Activated effector memory CD4-positive, alpha-beta T cell treated with Interleukin-2 at 50 U/mL for 16 hours (primary cell): ENCODE data around the gene CARNS1.

ENCODE experiments used
- DNase-seq: peaks from one replicate; pipeline ENCODE4 v3.0.0-alpha.2; 2020

The CARNS1 gene

DNA sequence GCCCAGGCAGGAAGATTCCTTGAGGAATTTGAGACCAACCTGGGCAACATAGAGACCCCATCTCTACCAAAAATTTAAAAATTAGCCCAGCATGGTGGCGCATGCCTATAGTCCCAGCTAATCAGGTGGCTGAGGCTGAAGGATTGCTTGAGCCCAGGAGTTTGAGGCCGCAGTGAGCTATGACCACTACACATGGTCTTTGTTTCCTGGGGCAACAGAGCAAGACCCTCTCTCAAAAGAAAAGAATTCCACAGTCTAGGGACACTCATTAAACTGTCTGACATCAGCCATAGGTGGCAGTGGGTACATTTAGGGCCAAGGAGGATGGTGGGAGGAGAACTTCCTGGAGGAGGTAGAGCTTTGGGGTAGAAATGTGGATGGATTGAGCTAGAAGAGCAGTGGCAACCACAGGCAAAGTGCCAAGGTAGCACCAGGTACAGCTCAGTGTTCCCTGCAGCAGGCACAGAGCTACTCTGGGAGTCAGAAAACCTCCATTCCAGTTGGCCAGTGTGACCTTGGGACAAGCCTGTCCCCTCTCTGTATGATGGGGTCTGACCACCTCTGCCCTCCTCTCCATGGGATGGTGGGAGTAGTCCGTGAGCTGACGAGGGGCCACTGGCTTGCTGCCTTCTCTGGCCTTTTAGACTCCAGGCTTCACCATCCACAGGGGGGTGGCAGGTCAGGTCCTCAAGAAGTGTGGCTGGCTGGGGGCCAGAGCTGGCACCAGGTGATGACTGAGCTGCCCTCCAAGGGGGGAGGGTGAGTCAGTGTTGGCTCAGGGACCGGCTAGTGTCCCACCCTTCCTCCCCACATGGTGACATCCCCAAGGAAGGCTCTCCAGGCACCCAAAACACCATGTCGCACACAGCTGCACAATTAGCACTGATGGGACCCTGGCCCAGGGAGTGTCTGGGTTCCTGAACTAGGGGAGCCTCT, 38.3 kb upstream of the CARNS1 start:
- DNase-seq = no peak

- no peak for DNase-seq
Observed at GRCh38 chr11:67378544-67378943, 36.9 kb upstream of the CARNS1 start.

- no peak for DNase-seq
Observed at GRCh38 chr11:67379061-67380058, 36.1 kb upstream of the CARNS1 start.

DNA sequence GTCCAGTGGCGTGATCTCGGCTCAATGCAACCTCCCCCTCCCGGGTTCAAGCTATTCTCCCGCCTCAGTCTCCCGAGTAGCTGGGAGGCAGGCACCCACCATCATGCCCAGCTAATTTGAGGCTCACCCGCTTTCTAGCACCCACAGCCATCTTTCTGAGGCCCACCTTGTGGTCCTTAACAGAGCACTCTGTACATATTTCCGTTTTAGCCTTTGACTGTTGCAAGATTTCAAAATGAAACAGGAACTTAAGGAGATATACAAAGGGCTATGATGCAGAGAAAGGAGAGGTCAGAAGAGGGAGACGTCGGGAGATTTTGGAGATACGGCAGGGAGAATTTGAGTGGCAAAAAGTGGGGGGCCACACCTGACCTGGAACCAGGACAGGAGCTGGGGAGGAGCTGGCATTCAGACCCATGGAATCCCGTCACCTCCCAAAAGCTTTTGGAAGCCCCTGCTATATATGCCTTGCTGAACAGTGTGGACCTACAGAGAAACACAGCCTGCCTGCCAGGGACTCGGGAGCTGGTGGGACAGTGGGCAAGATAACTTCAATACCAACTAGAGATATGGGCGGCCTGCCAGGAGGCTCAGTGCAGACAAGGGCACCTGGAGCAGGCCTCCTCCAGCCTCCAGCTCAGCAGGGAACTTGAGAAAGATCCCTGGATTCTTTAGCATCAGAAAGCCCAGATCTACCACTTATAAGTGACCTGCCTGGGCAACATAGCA, 34.1 kb upstream of the CARNS1 start:
- no peak for DNase-seq

DNA sequence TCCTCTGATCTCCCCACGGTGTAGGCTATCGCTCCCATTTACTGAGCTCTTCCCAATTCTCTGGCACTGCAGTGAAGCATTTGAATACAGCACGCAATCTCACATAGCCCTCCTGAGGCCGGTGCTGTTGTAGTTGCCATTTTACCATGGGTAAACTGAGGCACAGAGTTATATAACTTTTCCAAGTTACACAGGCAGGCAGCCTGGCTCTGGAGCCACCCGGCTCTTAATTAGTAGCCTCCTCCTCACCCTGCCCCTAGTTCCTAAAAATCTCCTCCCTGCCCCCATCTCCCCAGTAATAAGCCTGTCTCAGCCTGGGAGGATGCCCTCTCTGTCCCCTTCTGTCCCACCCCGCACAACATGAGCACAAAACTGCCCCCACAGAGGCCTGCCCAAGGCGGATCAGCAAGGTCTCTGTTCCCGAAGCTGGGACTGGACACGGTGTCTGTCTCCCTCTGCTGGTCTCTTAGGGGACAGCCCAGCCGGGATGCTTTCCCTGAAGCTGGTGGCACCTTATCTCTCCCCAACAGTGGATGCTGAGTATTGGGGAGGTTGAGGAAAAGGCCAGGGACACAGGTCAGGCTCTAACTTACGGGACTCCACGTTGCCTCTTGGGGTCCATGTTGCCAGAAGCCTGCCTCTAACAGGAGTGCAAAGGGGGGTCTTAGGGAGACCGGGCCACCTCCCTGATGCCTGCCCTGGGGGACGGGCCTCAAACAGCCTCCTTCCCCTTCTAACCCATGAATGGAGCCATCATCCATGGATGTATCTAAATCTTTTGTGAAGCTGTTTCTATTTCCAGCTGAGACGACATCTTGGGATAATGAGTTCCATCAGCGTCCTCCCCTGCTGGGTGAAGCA, 33.0 kb upstream of the CARNS1 start:
- peak; percentile 74 for DNase-seq

GRCh38 chr11:67384851-67385366, 30.6 kb upstream of the CARNS1 start:
- DNase-seq = no peak

- DNase-seq = no peak
Observed at GRCh38 chr11:67387069-67387468, 28.4 kb upstream of the CARNS1 start.

GRCh38 chr11:67387518-67387917, 28.0 kb upstream of the CARNS1 start:
- DNase-seq = no peak

DNA sequence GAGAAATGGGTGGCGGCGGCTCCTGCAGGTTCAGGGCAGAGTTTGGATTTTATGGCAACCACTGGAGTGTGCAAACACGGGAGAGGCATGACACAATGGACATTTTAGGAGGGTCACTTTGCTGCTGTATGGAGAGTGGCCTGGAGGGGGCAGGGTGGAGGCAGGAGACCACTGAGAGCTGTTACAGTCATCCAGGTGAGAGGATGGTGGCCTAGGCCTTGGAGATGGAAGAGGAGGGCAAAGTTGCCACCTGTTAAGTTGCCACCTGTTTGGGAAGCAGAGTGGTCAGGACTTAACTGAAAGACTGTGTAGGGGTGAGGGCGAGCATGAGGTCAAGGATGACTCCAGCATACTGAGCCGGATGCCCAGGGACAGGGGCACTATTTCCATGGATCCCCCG, 26.0 kb upstream of the CARNS1 start:
- DNase-seq = no peak

DNA sequence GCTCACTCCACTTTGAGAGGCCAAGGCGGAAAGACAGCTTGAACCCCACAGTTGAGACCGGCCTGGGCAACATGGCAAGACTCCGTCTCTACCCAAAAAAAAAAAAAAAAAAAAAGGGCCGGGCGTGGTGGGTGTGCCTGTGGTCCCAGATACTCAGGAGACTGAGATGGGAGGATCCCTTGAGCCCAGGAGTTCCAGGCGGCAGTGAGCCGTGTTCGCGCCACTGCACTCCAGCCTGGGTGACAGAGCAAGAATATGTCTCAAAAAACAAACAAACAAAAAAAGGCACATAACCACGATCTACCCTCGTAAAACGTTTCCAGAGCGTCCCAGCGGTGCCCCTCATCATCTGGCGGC, 24.6 kb upstream of the CARNS1 start:
- DNase-seq = no peak

DNA sequence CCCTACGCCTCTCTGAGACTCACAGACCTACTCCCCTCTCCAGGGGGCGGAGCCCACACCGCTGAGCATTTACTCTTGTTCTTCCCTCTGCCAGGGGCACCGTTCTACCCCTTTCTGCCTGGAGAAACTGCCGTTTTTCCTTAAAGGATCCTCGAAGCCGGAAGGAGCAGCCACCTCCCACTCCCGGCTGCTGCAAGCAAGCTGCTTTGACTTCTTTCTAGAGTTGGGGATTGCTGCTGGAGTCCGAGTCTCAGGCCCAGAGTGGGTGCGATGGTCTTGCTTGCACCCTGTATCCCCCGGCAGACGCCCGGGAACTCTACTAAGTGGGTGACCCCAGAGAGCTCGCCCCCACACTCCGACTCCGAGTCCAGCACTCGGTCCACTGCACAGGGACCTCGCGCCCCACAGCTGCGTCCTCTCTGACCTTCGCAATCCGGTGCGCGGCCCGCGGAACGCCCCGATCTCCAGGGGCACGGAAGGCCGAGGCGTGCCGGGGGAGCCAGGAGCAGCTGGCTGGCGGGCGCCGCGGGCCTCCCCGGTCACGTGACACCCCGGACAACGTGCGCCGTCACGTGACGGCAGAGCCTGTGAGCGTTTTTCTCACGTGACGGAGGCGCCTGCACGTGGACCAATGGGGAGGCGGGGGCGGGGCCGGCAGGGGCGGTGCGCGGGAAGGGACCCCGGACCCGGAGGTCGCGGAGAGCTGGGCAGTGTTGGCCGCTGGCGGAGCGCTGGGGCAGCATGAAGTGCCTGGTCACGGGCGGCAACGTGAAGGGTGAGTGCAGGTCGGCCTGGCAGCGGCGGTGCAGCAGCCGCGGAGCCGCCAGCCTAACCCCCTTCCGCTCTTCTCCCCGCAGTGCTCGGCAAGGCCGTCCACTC, 23.9 kb upstream of the CARNS1 start, which contains the start of gene RAD9A:
Gene RAD9A, plus strand, starts transcription at position 683 of the 879 bp plus-strand sequence. Its CDS starts 59 bp downstream, at position 742.
- DNase-seq = peak; percentile 89

DNA sequence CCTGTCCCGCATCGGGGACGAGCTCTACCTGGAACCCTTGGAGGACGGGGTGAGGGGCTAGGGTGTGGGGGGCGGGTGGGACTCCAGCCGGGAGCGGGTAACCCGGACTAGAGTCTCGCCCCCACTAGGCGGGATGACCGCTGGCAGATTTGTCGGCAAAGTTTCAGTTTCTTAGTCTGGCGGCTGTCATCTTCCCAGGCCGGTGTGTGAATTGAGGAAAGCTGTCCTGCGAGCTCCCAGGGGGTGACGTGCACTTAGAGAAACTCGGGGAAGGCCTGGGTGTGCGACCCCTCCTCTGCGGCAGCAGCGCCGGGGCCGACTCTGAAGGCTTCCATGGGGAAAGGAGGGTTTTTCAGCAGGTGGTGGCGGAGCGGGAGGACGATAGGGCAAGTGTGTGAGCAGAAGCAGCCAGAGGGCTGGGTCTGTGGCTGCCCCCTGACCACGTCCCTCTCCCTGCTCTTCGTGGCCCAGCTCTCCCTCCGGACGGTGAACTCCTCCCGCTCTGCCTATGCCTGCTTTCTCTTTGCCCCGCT, 23.2 kb upstream of the CARNS1 start:
- DNase-seq = no peak

GRCh38 chr11:67393437-67393836, 22.0 kb upstream of the CARNS1 start:
- DNase-seq = no peak

DNA sequence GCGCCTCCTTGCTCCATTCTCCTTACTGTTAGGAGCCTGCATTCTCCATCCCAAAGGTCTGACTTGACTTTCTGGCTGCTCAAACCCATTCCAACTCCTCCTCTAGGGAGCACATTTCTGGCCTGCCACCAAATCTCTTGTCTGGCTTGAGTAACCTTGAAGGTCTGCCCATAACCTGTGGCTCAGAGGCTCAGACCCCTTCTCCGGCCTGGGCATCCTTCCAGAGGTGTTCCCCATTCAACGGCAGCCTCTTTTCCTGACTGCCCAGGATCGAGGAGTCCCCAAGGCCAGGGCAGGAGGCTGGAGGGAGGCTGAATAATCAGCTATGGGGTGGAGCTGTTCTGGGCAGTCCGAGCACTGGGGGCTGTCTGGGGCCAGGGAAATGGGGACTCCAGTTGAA, 21.5 kb upstream of the CARNS1 start:
- no peak for DNase-seq

GRCh38 chr11:67395555-67396258, 19.8 kb upstream of the CARNS1 start:
- DNase-seq = no peak

GRCh38 chr11:67396259-67396581, 19.3 kb upstream of the CARNS1 start:
- DNase-seq = no peak

DNA sequence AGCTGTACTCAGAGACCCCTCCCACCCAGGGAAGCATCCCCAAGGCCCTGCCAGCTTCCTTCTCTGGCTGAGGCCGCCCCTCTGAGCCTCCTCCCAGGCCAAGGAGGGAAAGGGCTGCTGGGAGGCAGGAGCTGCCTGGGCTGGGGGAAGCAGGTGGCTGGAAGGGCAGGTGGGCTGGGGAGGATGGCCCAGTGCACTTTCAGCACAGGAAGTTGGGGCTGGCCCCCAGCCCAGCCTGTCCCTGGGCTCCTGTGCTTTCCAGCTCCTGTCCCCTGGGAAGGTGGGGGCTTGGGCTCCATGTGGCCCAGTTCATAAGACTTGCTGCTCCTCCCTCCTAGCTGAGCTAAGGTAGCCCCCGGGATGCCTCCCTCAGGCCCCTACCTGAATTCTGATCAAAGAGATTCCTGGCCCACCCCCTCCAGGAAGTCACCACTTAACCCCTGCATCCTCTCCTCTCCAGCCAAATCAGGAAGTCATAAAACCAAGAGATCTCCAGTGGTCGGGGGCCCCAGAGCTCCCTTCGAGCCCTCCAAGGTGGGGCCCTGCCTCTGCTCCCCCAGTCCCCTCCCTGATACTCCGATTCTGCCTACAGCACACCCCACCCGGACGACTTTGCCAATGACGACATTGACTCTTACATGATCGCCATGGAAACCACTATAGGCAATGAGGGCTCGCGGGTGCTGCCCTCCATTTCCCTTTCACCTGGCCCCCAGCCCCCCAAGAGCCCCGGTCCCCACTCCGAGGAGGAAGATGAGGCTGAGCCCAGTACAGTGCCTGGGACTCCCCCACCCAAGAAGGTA, 18.7 kb upstream of the CARNS1 start:
- DNase-seq = no peak

- no peak for DNase-seq
Observed at GRCh38 chr11:67397536-67397935, 17.9 kb upstream of the CARNS1 start.
